SK-N-SH treated with all-trans-retinoic acid at 6 μM for 48 hours (cell line): ENCODE measurements around the gene GPR152.
"Not testable (repeated sequence)": the region's sequence is repeated elsewhere in the genome, so short reads cannot be mapped to it uniquely, and the experiment has no call there.

Experiments
- ATAC-seq: fragments of 200-7000 bp; cut with Tn5 transposase; 3 replicates; pipeline ENCODE4 v1.9.1; 2020; ENCODE audit warnings: mild to moderate bottlenecking, moderate library complexity
- ARNTL ChIP-seq: fragments of 450-650 bp; formaldehyde crosslinking; IDR thresholded peaks from 2 replicates; pipeline ENCODE4 v1.5.0; 2020; ENCODE audit warnings: low read depth, mild to moderate bottlenecking, moderate library complexity, borderline replicate concordance
- BACH2 ChIP-seq: fragments of 250-450 bp; sonication (Bioruptor Pico); IDR thresholded peaks from 2 replicates; pipeline ENCODE4 v1.9.0; 2021; ENCODE audit warnings: mild to moderate bottlenecking, borderline replicate concordance
- CSDC2 ChIP-seq: fragments of 250-450 bp; sonication (Bioruptor Pico); IDR thresholded peaks from 2 replicates; pipeline ENCODE4 v1.5.0; 2020; ENCODE audit warnings: mild to moderate bottlenecking, moderate library complexity
- ESRRG ChIP-seq: fragments of 250-450 bp; sonication (Bioruptor Pico); IDR thresholded peaks from 2 replicates; pipeline ENCODE4 v1.6.1; 2021; ENCODE audit warnings: mild to moderate bottlenecking
- GLIS3 ChIP-seq: fragments of 250-450 bp; sonication (Bioruptor Pico); IDR thresholded peaks from 2 replicates; pipeline ENCODE4 v1.5.0; 2020; ENCODE audit warnings: mild to moderate bottlenecking, moderate library complexity
- OSR1 ChIP-seq: fragments of 250-450 bp; sonication (Bioruptor Pico); IDR thresholded peaks from 2 replicates; pipeline ENCODE4 v1.8.0; 2022; ENCODE audit warnings: moderate library complexity, mild to moderate bottlenecking, inconsistent platforms
- PATZ1 ChIP-seq: fragments of 250-450 bp; sonication (Bioruptor Pico); IDR thresholded peaks from 2 replicates; pipeline ENCODE4 v1.8.0; 2020; ENCODE audit warnings: mild to moderate bottlenecking, moderate library complexity, borderline replicate concordance
- PPARA ChIP-seq: fragments of 250-450 bp; sonication (Bioruptor Pico); IDR thresholded peaks from 2 replicates; pipeline ENCODE4 v1.5.0; 2020; ENCODE audit warnings: mild to moderate bottlenecking, borderline replicate concordance
- SNAI2 ChIP-seq: fragments of 250-450 bp; sonication (Bioruptor Pico); IDR thresholded peaks from 2 replicates; pipeline ENCODE4 v1.5.0; 2020; ENCODE audit warnings: mild to moderate bottlenecking, moderate library complexity
- TCF4 ChIP-seq: fragments of 250-450 bp; sonication (Bioruptor Pico); IDR thresholded peaks from 2 replicates; pipeline ENCODE4 v1.8.0; 2021; ENCODE audit warnings: mild to moderate bottlenecking, moderate library complexity, borderline replicate concordance
- TOX ChIP-seq: fragments of 250-450 bp; sonication (Bioruptor Pico); IDR thresholded peaks from 2 replicates; pipeline ENCODE4 v1.8.0; 2021; ENCODE audit warnings: mild to moderate bottlenecking, moderate library complexity, borderline replicate concordance
- TSHZ2 ChIP-seq: fragments of 250-450 bp; sonication (Bioruptor Pico); IDR thresholded peaks from 2 replicates; pipeline ENCODE4 v1.5.0; 2020; ENCODE audit warnings: mild to moderate bottlenecking, moderate library complexity
- ZC3H10 ChIP-seq: fragments of 250-450 bp; sonication (Bioruptor Pico); IDR thresholded peaks from 2 replicates; pipeline ENCODE4 v1.5.1; 2021; ENCODE audit warnings: mild to moderate bottlenecking, moderate library complexity
- ZFP3 ChIP-seq: fragments of 250-450 bp; sonication (Bioruptor Pico); IDR thresholded peaks from 2 replicates; pipeline ENCODE4 v1.5.0; 2020; ENCODE audit warnings: mild to moderate bottlenecking, moderate library complexity
- ZNF70 ChIP-seq: fragments of 450-650 bp; formaldehyde crosslinking; IDR thresholded peaks from 2 replicates; pipeline ENCODE4 v1.5.0; 2020; ENCODE audit warnings: mild to moderate bottlenecking, moderate library complexity
- ZNF8 ChIP-seq: fragments of 450-650 bp; formaldehyde crosslinking; IDR thresholded peaks from 2 replicates; pipeline ENCODE4 v1.5.0; 2020; ENCODE audit warnings: mild to moderate bottlenecking, moderate library complexity
- TF ChIP-seq, protein P1 (sequence below): fragments of 250-450 bp; sonication (Bioruptor Pico); IDR thresholded peaks from 2 replicates; pipeline ENCODE4 v1.8.0; 2021; ENCODE audit warnings: low read depth, mild to moderate bottlenecking, moderate library complexity, borderline replicate concordance
- TF ChIP-seq, protein P2 (sequence below): fragments of 250-450 bp; sonication (Bioruptor Pico); IDR thresholded peaks from 2 replicates; pipeline ENCODE4 v1.5.1; 2021; ENCODE audit warnings: mild to moderate bottlenecking, moderate library complexity

GPR152 gene

GRCh38 chr11:67466962-67467771, 14.6 kb upstream of the GPR152 start:
- no peak for ATAC-seq

DNA sequence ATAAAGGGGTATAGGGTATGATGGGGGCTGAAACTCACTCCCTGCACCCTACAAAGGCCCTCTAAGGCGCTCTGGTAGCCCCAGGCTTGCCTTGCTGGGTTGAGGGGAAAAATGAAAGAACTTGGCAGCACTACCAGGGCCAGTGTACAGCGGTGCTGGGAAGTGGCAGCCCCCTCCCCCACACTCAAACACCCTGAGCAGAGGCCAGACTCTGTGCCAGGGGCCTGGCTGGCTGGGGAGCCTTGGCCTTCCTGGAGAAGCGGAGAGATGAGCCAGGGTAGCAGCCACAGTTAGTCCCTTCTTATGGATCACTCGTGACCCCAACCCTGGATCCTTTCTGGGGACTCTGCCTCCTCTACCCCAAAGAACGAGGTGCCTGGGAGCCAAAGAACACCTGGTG, 13.8 kb upstream of the GPR152 start:
- TF ChIP-seq OSR1 (CRISPR knock-in tag) (no peak), ZNF70 (CRISPR knock-in tag) (no peak), TCF4 (CRISPR knock-in tag) (no peak), ZFP3 (CRISPR knock-in tag) (no peak), PATZ1 (CRISPR knock-in tag) (no peak), CSDC2 (CRISPR knock-in tag) (no peak), TSHZ2 (CRISPR knock-in tag) (no peak), PPARA (CRISPR knock-in tag) (no peak), SNAI2 (CRISPR knock-in tag) (no peak), GLIS3 (CRISPR knock-in tag) (no peak), ESRRG (CRISPR knock-in tag) (no peak), TOX (CRISPR knock-in tag) (no peak), ZC3H10 (CRISPR knock-in tag) (no peak), ARNTL (CRISPR knock-in tag) (no peak), ZNF8 (CRISPR knock-in tag) (no peak)
- TF ChIP-seq, protein P1, sequence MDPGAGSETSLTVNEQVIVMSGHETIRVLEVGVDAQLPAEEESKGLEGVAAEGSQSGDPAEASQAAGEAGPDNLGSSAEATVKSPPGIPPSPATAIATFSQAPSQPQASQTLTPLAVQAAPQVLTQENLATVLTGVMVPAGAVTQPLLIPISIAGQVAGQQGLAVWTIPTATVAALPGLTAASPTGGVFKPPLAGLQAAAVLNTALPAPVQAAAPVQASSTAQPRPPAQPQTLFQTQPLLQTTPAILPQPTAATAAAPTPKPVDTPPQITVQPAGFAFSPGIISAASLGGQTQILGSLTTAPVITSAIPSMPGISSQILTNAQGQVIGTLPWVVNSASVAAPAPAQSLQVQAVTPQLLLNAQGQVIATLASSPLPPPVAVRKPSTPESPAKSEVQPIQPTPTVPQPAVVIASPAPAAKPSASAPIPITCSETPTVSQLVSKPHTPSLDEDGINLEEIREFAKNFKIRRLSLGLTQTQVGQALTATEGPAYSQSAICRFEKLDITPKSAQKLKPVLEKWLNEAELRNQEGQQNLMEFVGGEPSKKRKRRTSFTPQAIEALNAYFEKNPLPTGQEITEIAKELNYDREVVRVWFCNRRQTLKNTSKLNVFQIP (CRISPR knock-in tag): no peak
- TF ChIP-seq, all 23 proteins: peak for 0
- no peak for ATAC-seq

More at GRCh38 chr11:67466962-67467771, 14.6 kb upstream of the GPR152 start:
- TF ChIP-seq, protein P1 (CRISPR knock-in tag): no peak
- TF ChIP-seq TSHZ2 (CRISPR knock-in tag) (no peak), ZNF8 (CRISPR knock-in tag) (no peak), ARNTL (CRISPR knock-in tag) (no peak), TOX (CRISPR knock-in tag) (no peak), OSR1 (CRISPR knock-in tag) (no peak), ZFP3 (CRISPR knock-in tag) (no peak), GLIS3 (CRISPR knock-in tag) (no peak), BACH2 (CRISPR knock-in tag) (no peak)
- TF ChIP-seq, protein P2, sequence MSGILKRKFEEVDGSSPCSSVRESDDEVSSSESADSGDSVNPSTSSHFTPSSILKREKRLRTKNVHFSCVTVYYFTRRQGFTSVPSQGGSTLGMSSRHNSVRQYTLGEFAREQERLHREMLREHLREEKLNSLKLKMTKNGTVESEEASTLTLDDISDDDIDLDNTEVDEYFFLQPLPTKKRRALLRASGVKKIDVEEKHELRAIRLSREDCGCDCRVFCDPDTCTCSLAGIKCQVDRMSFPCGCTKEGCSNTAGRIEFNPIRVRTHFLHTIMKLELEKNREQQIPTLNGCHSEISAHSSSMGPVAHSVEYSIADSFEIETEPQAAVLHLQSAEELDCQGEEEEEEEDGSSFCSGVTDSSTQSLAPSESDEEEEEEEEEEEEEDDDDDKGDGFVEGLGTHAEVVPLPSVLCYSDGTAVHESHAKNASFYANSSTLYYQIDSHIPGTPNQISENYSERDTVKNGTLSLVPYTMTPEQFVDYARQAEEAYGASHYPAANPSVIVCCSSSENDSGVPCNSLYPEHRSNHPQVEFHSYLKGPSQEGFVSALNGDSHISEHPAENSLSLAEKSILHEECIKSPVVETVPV (CRISPR knock-in tag): no peak

DNA sequence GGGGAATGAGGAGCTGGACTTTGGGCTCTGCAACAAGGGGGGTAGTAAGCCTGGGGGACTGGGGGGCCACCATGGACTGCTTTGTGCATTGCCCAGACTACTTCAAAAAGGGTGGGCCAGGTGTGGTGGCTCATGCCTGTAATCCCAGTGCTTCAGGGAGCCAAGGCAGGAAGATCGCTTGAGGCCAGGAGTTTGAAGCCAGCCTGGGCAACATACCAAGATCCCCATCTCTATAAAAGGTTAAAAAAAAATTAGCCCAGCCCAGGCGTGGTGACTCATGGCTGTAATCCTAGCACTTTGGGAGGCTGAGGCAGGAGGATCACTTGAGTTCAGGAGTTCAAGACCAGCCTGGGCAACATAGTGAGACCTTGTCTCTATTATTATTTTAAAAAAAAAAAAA, 13.0 kb upstream of the GPR152 start:
- ATAC-seq: not testable (repeated sequence)
